AG10803 (cell line): ENCODE results near the gene SMOC1.

Experiments
- DNase-seq: peaks from one replicate; pipeline ENCODE4 v3.0.0; 2010; ENCODE audit warnings: low read depth
- H3K4me3 ChIP-seq: 2 replicates; pipeline ENCODE4 v1.5.1; 2011; ENCODE audit warnings: mild to moderate bottlenecking, low read length, control low read depth
- TF ChIP-seq, protein P1 (sequence below): conservative IDR thresholded peaks from 2 replicates; pipeline ENCODE4 v1.5.1; 2011; ENCODE audit warnings: mild to moderate bottlenecking, low read length, control low read depth, inconsistent platforms

SMOC1 gene

DNA sequence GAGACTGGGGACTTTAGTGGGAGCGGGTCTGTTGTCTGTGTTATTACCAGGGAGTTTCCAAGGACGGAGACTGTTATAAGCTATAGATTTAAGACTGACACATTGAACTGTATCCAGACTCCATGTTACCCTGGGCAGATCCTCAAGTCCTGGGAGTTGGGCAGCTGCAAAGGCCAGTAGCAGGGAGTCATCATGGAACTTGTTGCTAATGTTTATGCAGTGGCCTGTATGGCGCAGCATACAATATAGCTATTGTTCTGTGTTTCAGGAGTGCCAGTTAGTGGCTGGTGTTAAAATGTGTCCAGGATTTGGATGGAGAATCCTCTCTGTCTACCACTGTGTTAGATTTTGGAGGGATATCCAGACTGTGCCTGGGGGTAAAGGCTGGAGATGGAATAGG lies 31.7 kb downstream of the SMOC1 start:
- TF ChIP-seq, protein P1, sequence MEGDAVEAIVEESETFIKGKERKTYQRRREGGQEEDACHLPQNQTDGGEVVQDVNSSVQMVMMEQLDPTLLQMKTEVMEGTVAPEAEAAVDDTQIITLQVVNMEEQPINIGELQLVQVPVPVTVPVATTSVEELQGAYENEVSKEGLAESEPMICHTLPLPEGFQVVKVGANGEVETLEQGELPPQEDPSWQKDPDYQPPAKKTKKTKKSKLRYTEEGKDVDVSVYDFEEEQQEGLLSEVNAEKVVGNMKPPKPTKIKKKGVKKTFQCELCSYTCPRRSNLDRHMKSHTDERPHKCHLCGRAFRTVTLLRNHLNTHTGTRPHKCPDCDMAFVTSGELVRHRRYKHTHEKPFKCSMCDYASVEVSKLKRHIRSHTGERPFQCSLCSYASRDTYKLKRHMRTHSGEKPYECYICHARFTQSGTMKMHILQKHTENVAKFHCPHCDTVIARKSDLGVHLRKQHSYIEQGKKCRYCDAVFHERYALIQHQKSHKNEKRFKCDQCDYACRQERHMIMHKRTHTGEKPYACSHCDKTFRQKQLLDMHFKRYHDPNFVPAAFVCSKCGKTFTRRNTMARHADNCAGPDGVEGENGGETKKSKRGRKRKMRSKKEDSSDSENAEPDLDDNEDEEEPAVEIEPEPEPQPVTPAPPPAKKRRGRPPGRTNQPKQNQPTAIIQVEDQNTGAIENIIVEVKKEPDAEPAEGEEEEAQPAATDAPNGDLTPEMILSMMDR = no peak
- H3K4me3 ChIP-seq = no peak overlapping the region
- DNase-seq = no peak

DNA sequence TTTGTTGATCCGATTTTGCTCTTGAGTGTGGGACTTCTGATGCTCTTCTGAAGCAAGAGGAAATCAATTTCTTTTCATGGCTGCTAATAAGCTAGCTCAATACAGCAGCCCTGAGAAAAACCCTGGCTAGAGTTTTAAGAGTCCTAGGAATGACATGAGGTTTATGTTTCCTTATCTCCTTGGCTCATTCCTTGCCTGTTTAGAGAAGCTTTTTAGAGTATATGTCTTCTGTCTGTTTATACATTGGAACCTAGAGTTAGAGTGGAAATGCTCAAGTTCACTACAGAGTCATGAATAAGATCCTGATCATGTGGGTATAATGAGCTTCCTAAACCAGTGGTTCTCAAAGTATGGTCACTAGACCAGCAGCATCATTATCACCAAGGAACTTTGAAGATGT lies 34.5 kb downstream of the SMOC1 start:
- H3K4me3 ChIP-seq = no peak overlapping the region
- TF ChIP-seq, protein P1 = no peak
- no peak for DNase-seq

DNA sequence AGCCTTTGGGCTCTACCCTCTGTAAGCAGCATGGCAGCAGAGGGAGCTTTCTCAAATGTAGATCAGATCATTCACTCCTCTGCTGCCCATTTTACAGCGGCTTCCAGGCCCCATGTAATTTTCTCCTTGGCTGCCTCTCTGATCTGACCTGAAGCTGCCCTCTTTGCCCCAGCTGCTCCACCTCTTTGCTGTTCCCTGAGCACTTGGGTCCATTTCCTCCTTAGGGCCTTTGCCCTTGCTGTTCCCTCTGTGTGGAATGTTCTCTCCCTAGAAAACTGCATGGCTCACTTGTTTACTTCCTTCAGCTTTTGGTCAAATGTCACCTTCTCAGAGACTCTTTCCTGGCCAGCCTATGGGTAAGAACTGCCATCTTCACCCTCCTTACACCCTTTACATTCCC lies 37.2 kb downstream of the SMOC1 start:
- H3K4me3 ChIP-seq = no peak overlapping the region
- DNase-seq = no peak
- TF ChIP-seq, protein P1 = no peak

DNA sequence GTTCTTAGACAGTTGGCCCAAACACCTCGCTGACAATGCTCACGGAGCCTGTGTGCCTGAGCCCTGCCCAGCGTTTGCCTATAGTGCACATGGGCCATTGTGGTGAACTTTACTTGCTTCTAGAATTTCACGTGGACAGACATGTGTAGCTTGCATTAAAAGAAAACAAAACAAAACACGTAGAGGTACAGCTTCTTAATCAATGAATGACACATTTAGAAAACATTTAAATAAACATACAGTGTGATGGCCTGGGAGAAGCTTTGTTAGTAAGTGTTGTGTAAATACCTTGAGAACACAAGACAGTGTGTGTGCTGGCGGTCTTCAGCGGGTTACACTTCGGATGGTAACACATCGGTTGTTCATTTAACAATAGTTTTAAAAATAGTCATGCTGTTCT lies 38.1 kb downstream of the SMOC1 start:
- no peak for DNase-seq
- TF ChIP-seq, protein P1 = no peak
- H3K4me3 ChIP-seq = no peak overlapping the region

- no peak for DNase-seq
- TF ChIP-seq, protein P1 = no peak
- no peak overlapping the region for H3K4me3 ChIP-seq
Observed at GRCh38 chr14:69919815-69920214, 40.6 kb downstream of the SMOC1 start.

GRCh38 chr14:69921052-69921451 lies 41.8 kb downstream of the SMOC1 start:
- H3K4me3 ChIP-seq = no peak overlapping the region
- TF ChIP-seq, protein P1 = no peak
- peak; percentile 60 for DNase-seq

DNA sequence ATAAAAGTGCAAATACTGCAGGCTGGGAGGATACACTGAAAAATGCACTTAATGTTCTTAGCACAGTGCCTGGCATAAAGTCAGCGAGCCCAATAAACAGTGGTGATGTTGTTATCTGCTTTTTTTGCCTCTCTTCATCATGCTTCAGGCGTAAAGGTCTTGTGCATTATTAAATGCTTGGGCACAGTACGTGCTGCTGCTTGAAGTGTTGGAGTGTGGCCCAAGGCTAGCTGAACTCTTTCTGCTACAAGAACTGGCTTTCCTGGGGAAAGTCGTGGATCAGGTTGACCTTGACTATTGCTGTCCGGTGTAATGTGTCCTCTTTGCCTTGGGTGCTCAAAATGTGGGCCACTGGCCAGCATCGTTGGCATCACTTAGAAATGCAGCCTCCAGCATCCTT lies 43.0 kb downstream of the SMOC1 start:
- TF ChIP-seq, protein P1 = no peak
- DNase-seq = no peak

More for the DNA sequence above, 43.0 kb downstream of the SMOC1 start:
- H3K4me3 ChIP-seq = no peak overlapping the region
